Neural cell (in vitro differentiated cells): ENCODE data around the gene EEF1B2. TPM values are rescaled to one million over a fixed set of nuclear protein-coding genes. Genes with fewer than 3 reads are reported as not detected.
"Not testable (repeated sequence)": the region's sequence is repeated elsewhere in the genome, so short reads cannot be mapped to it uniquely, and the experiment has no call there.

Experiments used
- H2AFZ ChIP-seq: fragments of 200-600, 300-800 bp; sonication (generic), shearing (Covaris generic); 2 replicates; pipeline ENCODE4 v1.6.0; 2014; ENCODE audit warnings: low read depth, mild to moderate bottlenecking, antibody characterized with exemption, low read length, moderate library complexity
- H3F3A ChIP-seq: fragments of 200-600 bp; shearing (Covaris generic); 2 replicates; pipeline ENCODE4 v1.6.1; 2016; ENCODE audit warnings: mild to moderate bottlenecking, moderate library complexity, mixed read lengths, antibody characterized with exemption, low read length; ENCODE audit not compliant: insufficient read depth, poor library complexity, severe bottlenecking
- H3K27ac ChIP-seq: fragments of 200-600, 300-800 bp; sonication (generic), shearing (Covaris generic); 2 replicates; pipeline ENCODE4 v1.5.1; 2014; ENCODE audit warnings: mild to moderate bottlenecking, low read length, moderate library complexity
- H3K27me3 ChIP-seq: fragments of 300-800, 200-600 bp; sonication (generic), shearing (Covaris generic); 2 replicates; pipeline ENCODE4 v1.6.0; 2014; ENCODE audit warnings: mild to moderate bottlenecking, low read depth, low read length, moderate library complexity; ENCODE audit not compliant: insufficient read depth
- H3K36me3 ChIP-seq: fragments of 300-800, 200-600 bp; sonication (generic), shearing (Covaris generic); 2 replicates; pipeline ENCODE4 v1.5.1; 2014; ENCODE audit warnings: mild to moderate bottlenecking, antibody characterized with exemption, low read length, moderate library complexity; ENCODE audit not compliant: insufficient read depth
- H3K4me2 ChIP-seq: fragments of 300-800, 200-600 bp; sonication (generic), shearing (Covaris generic); 2 replicates; pipeline ENCODE4 v1.6.0; 2014; ENCODE audit warnings: mild to moderate bottlenecking, low read length
- H3K4me3 ChIP-seq: fragments of 300-800, 200-600 bp; sonication (generic), shearing (Covaris generic); 2 replicates; pipeline ENCODE4 v1.5.1; 2014; ENCODE audit warnings: mild to moderate bottlenecking, low read length, moderate library complexity
- H3K79me2 ChIP-seq: fragments of 200-600 bp; shearing (Covaris generic); replicated peaks from 2 replicates; pipeline ENCODE4 v1.6.0; 2014; ENCODE audit warnings: mild to moderate bottlenecking, low read length, moderate library complexity; ENCODE audit not compliant: insufficient read depth
- H3K9ac ChIP-seq: fragments of 300-800, 200-600 bp; sonication (generic), shearing (Covaris generic); 2 replicates; pipeline ENCODE4 v1.6.1; 2016; ENCODE audit warnings: mild to moderate bottlenecking, low read length, mixed read lengths
- H3K9me2 ChIP-seq: fragments of 200-600 bp; shearing (Covaris generic); 2 replicates; pipeline ENCODE4 v1.6.1; 2016; ENCODE audit warnings: mild to moderate bottlenecking, low read length, mixed read lengths; ENCODE audit not compliant: insufficient read depth
- H3K9me3 ChIP-seq: fragments of 200-600, 300-800 bp; sonication (generic), shearing (Covaris generic); 2 replicates; pipeline ENCODE4 v1.6.1; 2016; ENCODE audit warnings: mild to moderate bottlenecking, mixed run types, low read length, moderate library complexity, mixed read lengths
- H4K20me1 ChIP-seq: fragments of 200-600 bp; shearing (Covaris generic); 2 replicates; pipeline ENCODE4 v1.6.1; 2016; ENCODE audit warnings: mild to moderate bottlenecking, mixed run types; ENCODE audit not compliant: insufficient read depth
- CTCF ChIP-seq: fragments of 450-650 bp; IDR thresholded peaks from 2 replicates; pipeline ENCODE4 v1.5.1; 2014; ENCODE audit warnings: antibody characterized with exemption, mild to moderate bottlenecking, moderate library complexity; ENCODE audit not compliant: poor library complexity, severe bottlenecking
- EP300 ChIP-seq: fragments of 450-650 bp; conservative IDR thresholded peaks from 2 replicates; pipeline ENCODE4 v1.6.1; 2014; ENCODE audit warnings: antibody characterized with exemption, mild to moderate bottlenecking, moderate library complexity; ENCODE audit not compliant: poor library complexity, severe bottlenecking
- EZH2 ChIP-seq: fragments of 200-600, 300-800 bp; shearing (Covaris generic), sonication (generic); IDR thresholded peaks from 2 replicates; pipeline ENCODE4 v1.6.1; 2014; ENCODE audit warnings: antibody characterized with exemption, low read length, borderline replicate concordance, mild to moderate bottlenecking; ENCODE audit not compliant: insufficient read depth, poor library complexity, severe bottlenecking
- MXI1 ChIP-seq: fragments of 450-650 bp; conservative IDR thresholded peaks from 2 replicates; pipeline ENCODE4 v1.6.1; 2014; ENCODE audit warnings: antibody characterized with exemption, mild to moderate bottlenecking; ENCODE audit not compliant: poor library complexity, severe bottlenecking
- POLR2AphosphoS5 ChIP-seq: IDR thresholded peaks from 2 replicates; pipeline ENCODE4 v1.6.1; 2012
- RAD21 ChIP-seq: fragments of 450-650 bp; conservative IDR thresholded peaks from 2 replicates; pipeline ENCODE4 v1.6.1; 2014; ENCODE audit warnings: antibody characterized with exemption, mild to moderate bottlenecking, moderate library complexity
- SMC3 ChIP-seq: fragments of 450-650 bp; conservative IDR thresholded peaks from 2 replicates; pipeline ENCODE4 v1.6.1; 2014; ENCODE audit warnings: antibody characterized with exemption, mild to moderate bottlenecking, moderate library complexity; ENCODE audit not compliant: poor library complexity
- TAF1 ChIP-seq: IDR thresholded peaks from 2 replicates; pipeline ENCODE4 v1.6.1; 2012; ENCODE audit warnings: low read depth
- polyA plus RNA-seq: library from polyadenylated mRNA; depleted of rRNA; stranded (reverse); fragments of >200 nt; gene quantifications from 2 replicates; pipeline ENCODE4 v1.2.3, GENCODE V29; 2014
- TF ChIP-seq, protein P1 (sequence below): IDR thresholded peaks from 2 replicates; pipeline ENCODE4 v1.6.1; 2012; ENCODE audit warnings: borderline replicate concordance

EEF1B2 gene
- polyA plus RNA-seq, 1 donor from 2014 or later: 551 TPM

DNA sequence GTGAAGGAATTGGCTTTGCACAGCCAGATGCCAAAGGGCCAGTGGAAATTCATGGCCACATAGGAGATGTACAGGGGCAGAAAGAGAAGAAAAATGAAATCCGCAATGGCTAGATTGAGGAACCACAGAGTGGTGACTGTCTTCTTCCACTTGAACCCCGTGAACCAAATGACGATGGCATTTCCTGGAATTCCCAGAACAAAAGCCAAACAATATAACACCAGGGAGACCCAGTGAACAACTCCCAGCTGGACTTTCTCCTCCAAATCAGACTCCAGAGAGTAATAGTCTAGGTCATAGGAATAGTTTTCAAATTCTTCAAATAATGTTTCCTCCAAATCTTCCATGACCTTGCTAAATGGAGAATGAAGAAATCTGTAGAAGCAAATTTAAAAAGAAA is 17.2 kb downstream of the EEF1B2 start:
- H2AFZ ChIP-seq: no peak overlapping the region
- no peaks in the 10 kb centered on the region for H3K79me2 ChIP-seq
- no peaks in the 10 kb centered on the region for H3K9me2 ChIP-seq
- no peaks in the 10 kb centered on the region for H3K27me3 ChIP-seq
- H3K9me3 ChIP-seq: no peaks in the 10 kb centered on the region
- H3K27ac ChIP-seq: no peak overlapping the region
- no peak overlapping the region for H3K9ac ChIP-seq
- no peak overlapping the region for H3K4me3 ChIP-seq
- no peaks in the 10 kb centered on the region for H4K20me1 ChIP-seq
- H3K4me2 ChIP-seq: no peak overlapping the region
- no peaks in the 10 kb centered on the region for H3K36me3 ChIP-seq
- no peaks in the 10 kb centered on the region for H3F3A ChIP-seq
- TF ChIP-seq EP300: no peak
- no peak for TF ChIP-seq TAF1
- TF ChIP-seq, protein P1, sequence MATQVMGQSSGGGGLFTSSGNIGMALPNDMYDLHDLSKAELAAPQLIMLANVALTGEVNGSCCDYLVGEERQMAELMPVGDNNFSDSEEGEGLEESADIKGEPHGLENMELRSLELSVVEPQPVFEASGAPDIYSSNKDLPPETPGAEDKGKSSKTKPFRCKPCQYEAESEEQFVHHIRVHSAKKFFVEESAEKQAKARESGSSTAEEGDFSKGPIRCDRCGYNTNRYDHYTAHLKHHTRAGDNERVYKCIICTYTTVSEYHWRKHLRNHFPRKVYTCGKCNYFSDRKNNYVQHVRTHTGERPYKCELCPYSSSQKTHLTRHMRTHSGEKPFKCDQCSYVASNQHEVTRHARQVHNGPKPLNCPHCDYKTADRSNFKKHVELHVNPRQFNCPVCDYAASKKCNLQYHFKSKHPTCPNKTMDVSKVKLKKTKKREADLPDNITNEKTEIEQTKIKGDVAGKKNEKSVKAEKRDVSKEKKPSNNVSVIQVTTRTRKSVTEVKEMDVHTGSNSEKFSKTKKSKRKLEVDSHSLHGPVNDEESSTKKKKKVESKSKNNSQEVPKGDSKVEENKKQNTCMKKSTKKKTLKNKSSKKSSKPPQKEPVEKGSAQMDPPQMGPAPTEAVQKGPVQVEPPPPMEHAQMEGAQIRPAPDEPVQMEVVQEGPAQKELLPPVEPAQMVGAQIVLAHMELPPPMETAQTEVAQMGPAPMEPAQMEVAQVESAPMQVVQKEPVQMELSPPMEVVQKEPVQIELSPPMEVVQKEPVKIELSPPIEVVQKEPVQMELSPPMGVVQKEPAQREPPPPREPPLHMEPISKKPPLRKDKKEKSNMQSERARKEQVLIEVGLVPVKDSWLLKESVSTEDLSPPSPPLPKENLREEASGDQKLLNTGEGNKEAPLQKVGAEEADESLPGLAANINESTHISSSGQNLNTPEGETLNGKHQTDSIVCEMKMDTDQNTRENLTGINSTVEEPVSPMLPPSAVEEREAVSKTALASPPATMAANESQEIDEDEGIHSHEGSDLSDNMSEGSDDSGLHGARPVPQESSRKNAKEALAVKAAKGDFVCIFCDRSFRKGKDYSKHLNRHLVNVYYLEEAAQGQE: no peak
- TF ChIP-seq POLR2AphosphoS5: no peak
- TF ChIP-seq SMC3: no peak
- no peak for TF ChIP-seq CTCF
- TF ChIP-seq MXI1: no peak

DNA sequence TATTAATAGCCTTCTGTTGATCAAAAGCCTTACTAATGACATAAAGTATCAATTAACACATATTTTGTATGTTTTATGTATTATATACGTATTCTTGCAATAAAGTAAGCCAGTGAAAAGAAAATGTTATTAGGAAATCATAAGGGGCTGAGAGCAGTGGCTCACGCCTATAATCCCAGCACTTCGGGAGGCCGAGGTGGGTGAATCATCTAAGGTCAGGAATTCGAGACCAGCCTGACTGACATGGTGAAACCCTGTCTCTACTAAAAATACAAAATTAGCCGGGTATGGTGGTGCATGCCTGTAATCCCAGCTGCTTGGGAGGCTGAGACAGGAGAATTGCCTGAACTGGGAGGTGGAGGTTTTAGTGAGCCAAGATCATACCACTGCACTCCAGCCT is 21.8 kb downstream of the EEF1B2 start:
- not testable (repeated sequence) for H3K36me3 ChIP-seq, H3F3A ChIP-seq, H3K9me3 ChIP-seq, H3K9me2 ChIP-seq, H3K4me3 ChIP-seq, H3K27me3 ChIP-seq, H3K79me2 ChIP-seq, H2AFZ ChIP-seq, H3K4me2 ChIP-seq, H4K20me1 ChIP-seq, H3K9ac ChIP-seq, H3K27ac ChIP-seq

- no peaks in the 10 kb centered on the region for H4K20me1 ChIP-seq
- no peak overlapping the region for H3K27ac ChIP-seq
- H3K9me2 ChIP-seq: no peaks in the 10 kb centered on the region
- H3K9me3 ChIP-seq: no peaks in the 10 kb centered on the region
- H3K4me3 ChIP-seq: no peak overlapping the region
- H3K9ac ChIP-seq: no peak overlapping the region
- H3K36me3 ChIP-seq: no peaks in the 10 kb centered on the region
- H2AFZ ChIP-seq: no peak overlapping the region
- H3F3A ChIP-seq: no peaks in the 10 kb centered on the region
- no peaks in the 10 kb centered on the region for H3K27me3 ChIP-seq
- no peak overlapping the region for H3K4me2 ChIP-seq
- no peaks in the 10 kb centered on the region for H3K79me2 ChIP-seq
- TF ChIP-seq TAF1 (no peak), RAD21 (no peak), EZH2 (no peak), CTCF (no peak), SMC3 (no peak), MXI1 (no peak), EP300 (no peak), POLR2AphosphoS5 (no peak)
- TF ChIP-seq, protein P1: no peak
Observed at GRCh38 chr2:206189691-206190090, 30.0 kb downstream of the EEF1B2 start.
